Measurements from ENCODE around the gene SLC38A8.

Gene SLC38A8

GRCh38 chr16:84032458-84033178 lies 10.0 kb downstream of the SLC38A8 start:
- H3K4me1 ChIP-seq (ENCODE audit: insufficient read depth, low read length, poor library complexity, severe bottlenecking), result peaks cover 14% of the 10 kb centered on the region
- H4K20me1 ChIP-seq (ENCODE audit: insufficient read depth, low read length, poor library complexity, severe bottlenecking), result no peaks in the 10 kb centered on the region
- H3F3A ChIP-seq (ENCODE audit: low read depth), result no peaks in the 10 kb centered on the region
- H3K9me3 ChIP-seq (ENCODE audit: insufficient read depth, low read depth, low read length), result no peaks in the 10 kb centered on the region
- H3K9ac ChIP-seq (ENCODE audit: low read depth, low read length, poor library complexity, severe bottlenecking), result no peak overlapping the region
- no peak overlapping the region for H2AFZ ChIP-seq (ENCODE audit: low read length)
- no peaks in the 10 kb centered on the region for H3K9me2 ChIP-seq (replicated peaks; ENCODE audit: low read depth, low read length)
- no peaks in the 10 kb centered on the region for H3K79me2 ChIP-seq (ENCODE audit: insufficient read depth, low read length)
- H3K4me3 ChIP-seq (ENCODE audit: low read length, poor library complexity, severe bottlenecking), result no peak overlapping the region
- TF ChIP-seq EZH2phosphoT487 (IDR thresholded peaks at IDR 0.05; ENCODE audit: borderline replicate concordance) (no peak), CTCF (conservative IDR thresholded peaks at IDR 0.05; ENCODE audit: low read length) (no peak)
- H3K4me2 ChIP-seq (ENCODE audit: low read depth, low read length, poor library complexity, severe bottlenecking), result no peak overlapping the region
- H3K27me3 ChIP-seq (ENCODE audit: insufficient read depth, low read length, poor library complexity, severe bottlenecking), result no peaks in the 10 kb centered on the region
- no peaks in the 10 kb centered on the region for H3K36me3 ChIP-seq (ENCODE audit: insufficient read depth, low read length)

GRCh38 chr16:84031556-84031955 lies 11.0 kb downstream of the SLC38A8 start:
- Histone ChIP-seq H3K79me2 (ENCODE audit: insufficient read depth, low read length) (no peaks in the 10 kb centered on the region), H3K4me3 (ENCODE audit: low read length, poor library complexity, severe bottlenecking) (no peak overlapping the region), H3K4me2 (ENCODE audit: low read depth, low read length, poor library complexity, severe bottlenecking) (no peak overlapping the region), H2AFZ (ENCODE audit: low read length) (no peak overlapping the region), H3K4me1 (ENCODE audit: insufficient read depth, low read length, poor library complexity, severe bottlenecking) (peaks cover 14% of the 10 kb centered on the region), H3K27me3 (ENCODE audit: insufficient read depth, low read length, poor library complexity, severe bottlenecking) (no peaks in the 10 kb centered on the region), H3K9ac (ENCODE audit: low read depth, low read length, poor library complexity, severe bottlenecking) (no peak overlapping the region), H3K9me3 (ENCODE audit: insufficient read depth, low read depth, low read length) (no peaks in the 10 kb centered on the region), H3K9me2 (replicated peaks; ENCODE audit: low read depth, low read length) (no peaks in the 10 kb centered on the region), H3K36me3 (ENCODE audit: insufficient read depth, low read length) (no peaks in the 10 kb centered on the region), H4K20me1 (ENCODE audit: insufficient read depth, low read length, poor library complexity, severe bottlenecking) (no peaks in the 10 kb centered on the region), H3F3A (ENCODE audit: low read depth) (no peaks in the 10 kb centered on the region)
- no peak for TF ChIP-seq CTCF (conservative IDR thresholded peaks at IDR 0.05; ENCODE audit: low read length)
- TF ChIP-seq EZH2phosphoT487 (IDR thresholded peaks at IDR 0.05; ENCODE audit: borderline replicate concordance), result no peak

DNA sequence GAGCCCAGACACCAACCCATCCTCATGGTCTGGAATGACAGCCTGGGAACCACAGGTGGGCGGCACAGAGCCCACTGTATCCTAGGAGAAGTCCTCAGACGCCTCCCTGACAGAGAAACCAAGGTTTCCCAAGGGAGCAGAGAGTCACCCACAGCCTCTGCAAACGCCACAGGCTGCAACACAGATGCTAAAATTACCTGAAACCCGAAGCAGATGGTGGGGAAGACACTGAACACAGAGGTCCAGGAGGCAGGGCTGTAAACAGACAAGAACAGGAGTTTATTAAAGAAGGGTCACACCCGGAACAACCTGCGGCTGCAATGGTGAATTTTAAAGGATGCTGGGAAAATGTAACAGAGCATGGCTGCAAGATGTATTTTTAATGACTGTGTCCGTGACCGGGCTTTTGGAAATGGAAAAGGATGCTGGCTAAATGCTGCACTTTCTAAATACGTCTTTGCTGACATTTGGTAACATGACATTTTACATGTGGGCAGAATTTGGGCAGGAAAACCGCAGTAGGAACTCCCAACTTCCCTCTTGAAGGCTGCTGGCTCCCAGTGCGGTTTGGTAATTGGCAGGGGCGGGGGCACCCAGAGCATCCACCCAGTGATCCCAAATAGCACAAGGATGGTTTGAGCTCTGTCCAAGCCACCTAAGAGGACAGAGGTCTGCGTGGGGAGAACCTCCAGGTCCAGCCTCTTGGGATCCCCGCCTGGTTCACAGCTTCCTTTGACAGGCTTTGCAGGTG lies 13.1 kb downstream of the SLC38A8 start:
- no peaks in the 10 kb centered on the region for H3K36me3 ChIP-seq (ENCODE audit: insufficient read depth, low read length)
- no peaks in the 10 kb centered on the region for H3K9me3 ChIP-seq (ENCODE audit: insufficient read depth, low read depth, low read length)
- H2AFZ ChIP-seq (ENCODE audit: low read length), result no peak overlapping the region
- H3K4me1 ChIP-seq (ENCODE audit: insufficient read depth, low read length, poor library complexity, severe bottlenecking), result peaks cover 14% of the 10 kb centered on the region
- TF ChIP-seq EZH2phosphoT487 (IDR thresholded peaks at IDR 0.05; ENCODE audit: borderline replicate concordance) (no peak), CTCF (conservative IDR thresholded peaks at IDR 0.05; ENCODE audit: low read length) (no peak)
- no peaks in the 10 kb centered on the region for H3F3A ChIP-seq (ENCODE audit: low read depth)
- no peaks in the 10 kb centered on the region for H3K9me2 ChIP-seq (replicated peaks; ENCODE audit: low read depth, low read length)
- H3K27me3 ChIP-seq (ENCODE audit: insufficient read depth, low read length, poor library complexity, severe bottlenecking), result no peaks in the 10 kb centered on the region
- no peaks in the 10 kb centered on the region for H3K79me2 ChIP-seq (ENCODE audit: insufficient read depth, low read length)
- peak overlapping the region; percentile 52 for H3K4me2 ChIP-seq (ENCODE audit: low read depth, low read length, poor library complexity, severe bottlenecking)
- H3K4me3 ChIP-seq (ENCODE audit: low read length, poor library complexity, severe bottlenecking), result no peak overlapping the region
- no peak overlapping the region for H3K9ac ChIP-seq (ENCODE audit: low read depth, low read length, poor library complexity, severe bottlenecking)
- H4K20me1 ChIP-seq (ENCODE audit: insufficient read depth, low read length, poor library complexity, severe bottlenecking), result no peaks in the 10 kb centered on the region
